HEK293 (cell line): ENCODE results near the gene MOB2.
"Not testable (repeated sequence)": the region's sequence is repeated elsewhere in the genome, so short reads cannot be mapped to it uniquely, and the experiment has no call there.

Experiments used
- CTCF ChIA-PET: fragments of 350-600 bp; formaldehyde crosslinking; extraction: SDS; loops from one replicate; lab custom pipeline; 2021; ENCODE audit warnings: antibody characterized with exemption; lab: Yijun Ruan, JAX
- POLR2A ChIA-PET: fragments of 300-600 bp; formaldehyde crosslinking; extraction: SDS; loops from one replicate; lab custom pipeline; 2020; ENCODE audit warnings: antibody characterized with exemption, inconsistent platforms; lab: Yijun Ruan, JAX
- H3K27ac ChIP-seq: fragments of 200-500 bp; sonication (Bioruptor generic); 2 replicates; pipeline ENCODE4 v1.5.1; 2014; ENCODE audit warnings: low read depth, low read length, control low read depth, inconsistent platforms; ENCODE audit errors: extremely low read depth
- H3K36me3 ChIP-seq, 2 experiments: fragments of 200-500 bp in 1 of 2; sonication (Bioruptor generic) in 1 of 2; 1 replicate in 1 of 2; 2 replicates in 1 of 2; pipeline ENCODE4 v1.5.1; 2014 to 2017; ENCODE audit warnings: inconsistent platforms in 2 of 2, low read length in 2 of 2; ENCODE audit not compliant: control insufficient read depth in 2 of 2, insufficient read depth in 1 of 2
- H3K4me1 ChIP-seq: fragments of 200-500 bp; sonication (Bioruptor generic); 2 replicates; pipeline ENCODE4 v1.5.1; 2014; ENCODE audit warnings: mild to moderate bottlenecking, low read length, inconsistent platforms; ENCODE audit not compliant: control insufficient read depth, insufficient read depth
- H3K4me3 ChIP-seq: 2 replicates; pipeline ENCODE4 v1.5.1; 2011; ENCODE audit warnings: low read depth, mild to moderate bottlenecking, control low read depth, low read length, moderate library complexity
- H3K9me3 ChIP-seq: fragments of 200-500 bp; sonication (Bioruptor generic); 2 replicates; pipeline ENCODE4 v1.5.1; 2014; ENCODE audit warnings: low read depth, low read length, inconsistent platforms; ENCODE audit not compliant: control insufficient read depth, insufficient read depth
- BCL11B ChIP-seq: fragments of 450-650 bp; formaldehyde crosslinking; IDR thresholded peaks from 2 replicates; pipeline ENCODE4 v1.5.1; 2016; ENCODE audit warnings: low read depth, missing biosample characterization, missing genetic modification characterization
- GLIS1 ChIP-seq: fragments of 450-650 bp; formaldehyde crosslinking; IDR thresholded peaks from 2 replicates; pipeline ENCODE4 v1.5.1; 2016; ENCODE audit warnings: missing biosample characterization, missing genetic modification characterization
- KLF8 ChIP-seq: fragments of 450-650 bp; formaldehyde crosslinking; IDR thresholded peaks from 2 replicates; pipeline ENCODE4 v1.5.1; 2016; ENCODE audit warnings: missing biosample characterization, missing genetic modification characterization
- WT1 ChIP-seq: fragments of 450-650 bp; formaldehyde crosslinking; IDR thresholded peaks from 2 replicates; pipeline ENCODE4 v1.5.1; 2016; ENCODE audit warnings: missing biosample characterization, missing genetic modification characterization
- ZNF324 ChIP-seq: fragments of 450-650 bp; formaldehyde crosslinking; IDR thresholded peaks from 2 replicates; pipeline ENCODE4 v1.5.1; 2016; ENCODE audit warnings: missing biosample characterization, missing genetic modification characterization
- ZNF510 ChIP-seq: fragments of 450-650 bp; formaldehyde crosslinking; IDR thresholded peaks from 2 replicates; pipeline ENCODE4 v1.5.1; 2018; ENCODE audit warnings: mild to moderate bottlenecking, missing genetic modification characterization, missing biosample characterization; ENCODE audit not compliant: insufficient replicate concordance
- ZNF830 ChIP-seq: fragments of 450-650 bp; IDR thresholded peaks from 2 replicates; pipeline ENCODE4 v1.5.0; 2018; ENCODE audit warnings: missing biosample characterization, missing genetic modification characterization, low read depth, mild to moderate bottlenecking, moderate library complexity
- TF ChIP-seq, protein P1 (sequence below): fragments of 450-650 bp; formaldehyde crosslinking; IDR thresholded peaks from 2 replicates; pipeline ENCODE4 v1.5.1; 2016; ENCODE audit warnings: missing biosample characterization, missing genetic modification characterization, borderline replicate concordance
- TF ChIP-seq, protein P2 (sequence below): fragments of 450-650 bp; formaldehyde crosslinking; conservative IDR thresholded peaks from 2 replicates; pipeline ENCODE4 v1.5.1; 2016; ENCODE audit warnings: low read depth, missing biosample characterization, missing genetic modification characterization
- TF ChIP-seq, protein P3 (sequence below): fragments of 450-650 bp; formaldehyde crosslinking; IDR thresholded peaks from 2 replicates; pipeline ENCODE4 v1.5.1; 2016; ENCODE audit warnings: missing biosample characterization, missing genetic modification characterization
- TF ChIP-seq, protein P4 (sequence below): fragments of 450-650 bp; formaldehyde crosslinking; IDR thresholded peaks from 2 replicates; pipeline ENCODE4; 2016; ENCODE audit warnings: missing biosample characterization, missing genetic modification characterization

MOB2 gene

DNA sequence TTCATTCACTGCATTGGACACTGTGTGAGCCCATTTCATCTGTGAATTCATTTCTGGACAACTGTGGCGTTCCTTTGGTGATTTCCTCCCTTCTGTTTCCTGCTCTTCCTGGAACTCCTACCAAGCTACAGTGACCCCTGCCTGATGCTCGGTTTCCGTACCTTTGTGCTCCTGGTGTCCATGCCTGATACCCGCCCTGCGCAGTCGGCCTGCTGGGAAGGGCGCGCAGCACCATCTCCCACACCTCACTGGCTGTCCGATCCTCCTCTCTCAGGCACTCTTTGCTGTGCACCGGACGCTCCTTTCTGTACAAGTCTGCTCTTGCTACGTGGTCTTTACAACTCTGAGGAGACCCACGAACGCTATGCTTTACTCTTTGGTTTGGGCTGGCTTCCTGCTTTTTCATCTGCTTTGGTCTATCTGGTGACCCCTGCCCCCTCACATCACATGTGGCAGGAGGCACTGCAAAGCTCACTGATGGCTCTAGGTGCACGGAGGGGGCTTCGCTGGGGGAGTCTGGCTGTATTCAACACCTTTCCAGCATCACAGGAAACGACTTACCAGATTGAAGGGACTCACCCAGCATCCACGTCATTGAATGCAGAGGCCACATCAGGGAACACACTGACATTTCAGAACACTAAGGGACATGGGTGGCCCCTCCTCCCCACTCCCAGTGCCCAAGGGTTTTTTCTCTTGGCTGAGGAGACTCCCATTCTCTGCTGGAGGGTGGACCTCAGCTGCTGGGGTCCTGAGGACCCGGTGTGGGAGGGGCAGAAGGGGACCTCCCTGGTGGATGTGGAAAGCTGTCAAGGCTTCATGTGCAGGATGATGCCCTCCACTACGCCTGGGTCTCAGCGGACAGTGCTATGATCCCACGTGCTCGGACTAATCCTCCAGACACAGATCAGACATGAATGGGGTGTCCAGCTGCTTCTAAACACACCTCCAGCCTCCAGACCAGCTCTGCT lies 27.0 kb upstream of the MOB2 start:
- Histone ChIP-seq H3K9me3 (no peaks in the 10 kb centered on the region), H3K36me3 (no peaks in the 10 kb centered on the region), H3K4me3 (no peak overlapping the region), H3K4me1 (no peaks in the 10 kb centered on the region), H3K27ac (no peak overlapping the region)
- peak; percentile 35; the same call in 1 of the 2 replicates for TF ChIP-seq KLF8 (tag by site-specific recombination)
- TF ChIP-seq BCL11B (tag by site-specific recombination) = no peak
- TF ChIP-seq, protein P1, sequence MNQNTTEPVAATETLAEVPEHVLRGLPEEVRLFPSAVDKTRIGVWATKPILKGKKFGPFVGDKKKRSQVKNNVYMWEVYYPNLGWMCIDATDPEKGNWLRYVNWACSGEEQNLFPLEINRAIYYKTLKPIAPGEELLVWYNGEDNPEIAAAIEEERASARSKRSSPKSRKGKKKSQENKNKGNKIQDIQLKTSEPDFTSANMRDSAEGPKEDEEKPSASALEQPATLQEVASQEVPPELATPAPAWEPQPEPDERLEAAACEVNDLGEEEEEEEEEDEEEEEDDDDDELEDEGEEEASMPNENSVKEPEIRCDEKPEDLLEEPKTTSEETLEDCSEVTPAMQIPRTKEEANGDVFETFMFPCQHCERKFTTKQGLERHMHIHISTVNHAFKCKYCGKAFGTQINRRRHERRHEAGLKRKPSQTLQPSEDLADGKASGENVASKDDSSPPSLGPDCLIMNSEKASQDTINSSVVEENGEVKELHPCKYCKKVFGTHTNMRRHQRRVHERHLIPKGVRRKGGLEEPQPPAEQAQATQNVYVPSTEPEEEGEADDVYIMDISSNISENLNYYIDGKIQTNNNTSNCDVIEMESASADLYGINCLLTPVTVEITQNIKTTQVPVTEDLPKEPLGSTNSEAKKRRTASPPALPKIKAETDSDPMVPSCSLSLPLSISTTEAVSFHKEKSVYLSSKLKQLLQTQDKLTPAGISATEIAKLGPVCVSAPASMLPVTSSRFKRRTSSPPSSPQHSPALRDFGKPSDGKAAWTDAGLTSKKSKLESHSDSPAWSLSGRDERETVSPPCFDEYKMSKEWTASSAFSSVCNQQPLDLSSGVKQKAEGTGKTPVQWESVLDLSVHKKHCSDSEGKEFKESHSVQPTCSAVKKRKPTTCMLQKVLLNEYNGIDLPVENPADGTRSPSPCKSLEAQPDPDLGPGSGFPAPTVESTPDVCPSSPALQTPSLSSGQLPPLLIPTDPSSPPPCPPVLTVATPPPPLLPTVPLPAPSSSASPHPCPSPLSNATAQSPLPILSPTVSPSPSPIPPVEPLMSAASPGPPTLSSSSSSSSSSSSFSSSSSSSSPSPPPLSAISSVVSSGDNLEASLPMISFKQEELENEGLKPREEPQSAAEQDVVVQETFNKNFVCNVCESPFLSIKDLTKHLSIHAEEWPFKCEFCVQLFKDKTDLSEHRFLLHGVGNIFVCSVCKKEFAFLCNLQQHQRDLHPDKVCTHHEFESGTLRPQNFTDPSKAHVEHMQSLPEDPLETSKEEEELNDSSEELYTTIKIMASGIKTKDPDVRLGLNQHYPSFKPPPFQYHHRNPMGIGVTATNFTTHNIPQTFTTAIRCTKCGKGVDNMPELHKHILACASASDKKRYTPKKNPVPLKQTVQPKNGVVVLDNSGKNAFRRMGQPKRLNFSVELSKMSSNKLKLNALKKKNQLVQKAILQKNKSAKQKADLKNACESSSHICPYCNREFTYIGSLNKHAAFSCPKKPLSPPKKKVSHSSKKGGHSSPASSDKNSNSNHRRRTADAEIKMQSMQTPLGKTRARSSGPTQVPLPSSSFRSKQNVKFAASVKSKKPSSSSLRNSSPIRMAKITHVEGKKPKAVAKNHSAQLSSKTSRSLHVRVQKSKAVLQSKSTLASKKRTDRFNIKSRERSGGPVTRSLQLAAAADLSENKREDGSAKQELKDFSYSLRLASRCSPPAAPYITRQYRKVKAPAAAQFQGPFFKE (tag by site-specific recombination) = no peak
- peak; percentile 64; the same call in 1 of the 2 replicates for TF ChIP-seq GLIS1 (tag by site-specific recombination)
- POLR2A ChIA-PET = no interaction called here
- CTCF ChIA-PET = interaction anchor here (0.8 to 1.9 kb wide), 4 partner anchors 14 to 314 kb away, joined by 3 to 10 read pairs (median 4); no protein-coding TSS in a partner anchor

DNA sequence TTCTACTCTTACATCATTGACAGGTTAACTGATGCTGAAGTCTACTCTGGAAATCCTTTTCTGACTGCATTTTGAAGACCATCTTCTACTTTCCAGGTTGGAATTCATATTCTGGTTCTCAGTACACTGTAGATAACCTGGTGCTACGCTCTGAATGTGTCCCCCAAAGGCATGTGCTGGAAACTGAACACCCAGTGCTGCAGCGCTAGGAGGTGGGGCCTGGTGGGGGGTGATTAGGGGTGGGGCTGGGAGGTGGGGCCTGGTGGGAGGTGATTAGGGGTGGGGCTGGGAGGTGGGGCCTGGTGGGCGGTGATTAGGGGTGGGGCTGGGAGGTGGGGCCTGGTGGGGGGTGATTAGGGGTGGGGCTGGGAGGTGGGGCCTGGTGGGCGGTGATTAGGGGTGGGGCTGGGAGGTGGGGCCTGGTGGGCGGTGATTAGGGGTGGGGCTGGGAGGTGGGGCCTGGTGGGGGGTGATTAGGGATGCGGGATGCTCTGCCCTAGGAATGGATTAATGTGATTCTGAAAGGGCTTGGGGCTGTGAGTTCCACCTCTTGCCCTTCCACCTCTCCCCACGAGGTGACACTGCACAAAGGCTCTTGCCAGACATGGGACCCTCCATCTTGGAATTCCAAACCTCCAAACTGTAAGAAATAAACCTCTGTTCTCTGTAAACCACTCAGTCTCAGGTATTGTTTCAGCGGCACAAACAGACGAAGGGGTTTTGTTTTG lies 26.1 kb upstream of the MOB2 start:
- H3K9me3 ChIP-seq, CTCF ChIA-PET, H3K4me1 ChIP-seq, POLR2A ChIA-PET, H3K4me3 ChIP-seq, H3K27ac ChIP-seq, H3K36me3 ChIP-seq: not testable (repeated sequence)
- TF ChIP-seq, protein P2, sequence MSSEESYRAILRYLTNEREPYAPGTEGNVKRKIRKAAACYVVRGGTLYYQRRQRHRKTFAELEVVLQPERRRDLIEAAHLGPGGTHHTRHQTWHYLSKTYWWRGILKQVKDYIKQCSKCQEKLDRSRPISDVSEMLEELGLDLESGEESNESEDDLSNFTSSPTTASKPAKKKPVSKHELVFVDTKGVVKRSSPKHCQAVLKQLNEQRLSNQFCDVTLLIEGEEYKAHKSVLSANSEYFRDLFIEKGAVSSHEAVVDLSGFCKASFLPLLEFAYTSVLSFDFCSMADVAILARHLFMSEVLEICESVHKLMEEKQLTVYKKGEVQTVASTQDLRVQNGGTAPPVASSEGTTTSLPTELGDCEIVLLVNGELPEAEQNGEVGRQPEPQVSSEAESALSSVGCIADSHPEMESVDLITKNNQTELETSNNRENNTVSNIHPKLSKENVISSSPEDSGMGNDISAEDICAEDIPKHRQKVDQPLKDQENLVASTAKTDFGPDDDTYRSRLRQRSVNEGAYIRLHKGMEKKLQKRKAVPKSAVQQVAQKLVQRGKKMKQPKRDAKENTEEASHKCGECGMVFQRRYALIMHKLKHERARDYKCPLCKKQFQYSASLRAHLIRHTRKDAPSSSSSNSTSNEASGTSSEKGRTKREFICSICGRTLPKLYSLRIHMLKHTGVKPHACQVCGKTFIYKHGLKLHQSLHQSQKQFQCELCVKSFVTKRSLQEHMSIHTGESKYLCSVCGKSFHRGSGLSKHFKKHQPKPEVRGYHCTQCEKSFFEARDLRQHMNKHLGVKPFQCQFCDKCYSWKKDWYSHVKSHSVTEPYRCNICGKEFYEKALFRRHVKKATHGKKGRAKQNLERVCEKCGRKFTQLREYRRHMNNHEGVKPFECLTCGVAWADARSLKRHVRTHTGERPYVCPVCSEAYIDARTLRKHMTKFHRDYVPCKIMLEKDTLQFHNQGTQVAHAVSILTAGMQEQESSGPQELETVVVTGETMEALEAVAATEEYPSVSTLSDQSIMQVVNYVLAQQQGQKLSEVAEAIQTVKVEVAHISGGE = peak; percentile 37; the same call in 1 of the 2 replicates

DNA sequence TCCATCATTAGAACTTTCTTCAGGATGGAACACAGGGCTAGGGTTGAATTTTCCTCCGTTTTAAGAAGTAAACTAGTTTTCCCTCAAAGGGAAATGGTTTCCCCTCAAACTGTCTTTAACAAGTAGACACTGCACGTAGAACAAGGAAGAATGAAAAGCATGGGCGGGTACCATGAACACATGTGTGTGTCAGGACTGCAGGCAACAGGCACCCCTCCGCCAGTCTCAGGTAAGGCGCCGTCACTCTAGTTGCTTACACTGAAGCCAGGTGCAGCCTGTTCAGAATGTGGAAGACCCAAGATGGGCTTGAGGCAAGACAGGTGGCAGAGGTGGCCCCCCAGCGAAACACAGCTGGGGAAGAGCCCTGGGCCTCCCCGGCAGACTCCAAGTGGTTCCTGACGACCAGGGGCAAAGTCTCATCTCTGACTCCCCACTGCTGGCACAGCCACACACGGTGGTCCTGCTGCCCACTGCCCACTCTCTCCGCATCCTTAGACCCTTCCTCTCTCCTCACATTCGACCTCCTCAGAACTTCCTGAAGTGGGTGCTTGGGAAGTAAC lies 25.4 kb upstream of the MOB2 start:
- TF ChIP-seq GLIS1 (tag by site-specific recombination) (0 out of 2 replicates have a peak, but pooled peaks have one; percentile 15), WT1 (tag by site-specific recombination) (no peak), ZNF510 (tag by site-specific recombination) (no peak), ZNF324 (no peak), ZNF830 (tag by site-specific recombination) (no peak)
- TF ChIP-seq, protein P3, sequence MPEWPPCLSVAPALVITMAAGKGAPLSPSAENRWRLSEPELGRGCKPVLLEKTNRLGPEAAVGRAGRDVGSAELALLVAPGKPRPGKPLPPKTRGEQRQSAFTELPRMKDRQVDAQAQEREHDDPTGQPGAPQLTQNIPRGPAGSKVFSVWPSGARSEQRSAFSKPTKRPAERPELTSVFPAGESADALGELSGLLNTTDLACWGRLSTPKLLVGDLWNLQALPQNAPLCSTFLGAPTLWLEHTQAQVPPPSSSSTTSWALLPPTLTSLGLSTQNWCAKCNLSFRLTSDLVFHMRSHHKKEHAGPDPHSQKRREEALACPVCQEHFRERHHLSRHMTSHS (tag by site-specific recombination) = no peak
- TF ChIP-seq, protein P4, sequence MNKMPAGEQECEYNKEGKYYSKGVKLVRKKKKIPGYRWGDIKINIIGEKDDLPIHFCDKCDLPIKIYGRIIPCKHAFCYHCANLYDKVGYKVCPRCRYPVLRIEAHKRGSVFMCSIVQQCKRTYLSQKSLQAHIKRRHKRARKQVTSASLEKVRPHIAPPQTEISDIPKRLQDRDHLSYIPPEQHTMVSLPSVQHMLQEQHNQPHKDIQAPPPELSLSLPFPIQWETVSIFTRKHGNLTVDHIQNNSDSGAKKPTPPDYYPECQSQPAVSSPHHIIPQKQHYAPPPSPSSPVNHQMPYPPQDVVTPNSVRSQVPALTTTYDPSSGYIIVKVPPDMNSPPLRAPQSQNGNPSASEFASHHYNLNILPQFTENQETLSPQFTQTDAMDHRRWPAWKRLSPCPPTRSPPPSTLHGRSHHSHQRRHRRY (tag by site-specific recombination) = no peak
- H3K4me3 ChIP-seq = no peak overlapping the region
- no peaks in the 10 kb centered on the region for H3K36me3 ChIP-seq
- CTCF ChIA-PET = no interaction called here
- no peak overlapping the region for H3K27ac ChIP-seq
- no peaks in the 10 kb centered on the region for H3K4me1 ChIP-seq
- H3K9me3 ChIP-seq = no peaks in the 10 kb centered on the region
- POLR2A ChIA-PET = no interaction called here
